HEK293 (cell line): Measurements from ENCODE around the gene FHIT.

Experiments
- BCL11A ChIP-seq: fragments of 450-650 bp; formaldehyde crosslinking; IDR thresholded peaks from 2 replicates; pipeline ENCODE4 v1.5.1; 2016; ENCODE audit warnings: low read depth, missing biosample characterization, missing genetic modification characterization
- OVOL3 ChIP-seq: fragments of 450-650 bp; formaldehyde crosslinking; IDR thresholded peaks from 2 replicates; pipeline ENCODE4 v1.5.1; 2016; ENCODE audit warnings: missing biosample characterization, missing genetic modification characterization
- ZFP41 ChIP-seq: fragments of 450-650 bp; formaldehyde crosslinking; IDR thresholded peaks from 2 replicates; pipeline ENCODE4 v1.5.1; 2016; ENCODE audit warnings: missing biosample characterization, missing genetic modification characterization, borderline replicate concordance
- ZNF670 ChIP-seq: fragments of 450-650 bp; formaldehyde crosslinking; IDR thresholded peaks from 2 replicates; pipeline ENCODE4 v1.5.1; 2016; ENCODE audit warnings: missing biosample characterization, missing genetic modification characterization, low read depth
- TF ChIP-seq, protein P1 (sequence below): fragments of 450-650 bp; formaldehyde crosslinking; IDR thresholded peaks from 2 replicates; pipeline ENCODE4 v1.5.1; 2016; ENCODE audit warnings: missing biosample characterization, missing genetic modification characterization

DNA sequence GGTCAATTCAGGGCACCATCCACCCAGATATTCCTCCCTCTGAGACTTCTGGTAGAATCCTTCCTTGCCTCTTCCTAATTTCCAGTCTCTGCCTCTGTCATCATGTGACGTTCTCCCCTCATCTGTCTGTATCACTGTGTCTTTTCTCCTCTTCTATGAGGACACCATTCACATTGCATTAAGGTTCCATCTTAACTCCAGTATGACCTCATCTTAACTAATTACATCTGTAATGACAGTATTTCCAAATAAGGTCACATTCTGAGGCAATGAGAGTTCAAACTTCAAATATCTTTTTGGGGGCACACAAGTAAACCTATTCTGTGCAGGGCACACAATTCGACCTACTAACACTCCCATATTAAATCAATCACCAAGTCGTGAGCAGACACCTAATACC lies 169.7 kb downstream of the FHIT start:
- TF ChIP-seq OVOL3 (tag by site-specific recombination) (no peak), ZFP41 (tag by site-specific recombination) (no peak), ZNF670 (tag by site-specific recombination) (no peak), BCL11A (no peak)
- TF ChIP-seq, protein P1, sequence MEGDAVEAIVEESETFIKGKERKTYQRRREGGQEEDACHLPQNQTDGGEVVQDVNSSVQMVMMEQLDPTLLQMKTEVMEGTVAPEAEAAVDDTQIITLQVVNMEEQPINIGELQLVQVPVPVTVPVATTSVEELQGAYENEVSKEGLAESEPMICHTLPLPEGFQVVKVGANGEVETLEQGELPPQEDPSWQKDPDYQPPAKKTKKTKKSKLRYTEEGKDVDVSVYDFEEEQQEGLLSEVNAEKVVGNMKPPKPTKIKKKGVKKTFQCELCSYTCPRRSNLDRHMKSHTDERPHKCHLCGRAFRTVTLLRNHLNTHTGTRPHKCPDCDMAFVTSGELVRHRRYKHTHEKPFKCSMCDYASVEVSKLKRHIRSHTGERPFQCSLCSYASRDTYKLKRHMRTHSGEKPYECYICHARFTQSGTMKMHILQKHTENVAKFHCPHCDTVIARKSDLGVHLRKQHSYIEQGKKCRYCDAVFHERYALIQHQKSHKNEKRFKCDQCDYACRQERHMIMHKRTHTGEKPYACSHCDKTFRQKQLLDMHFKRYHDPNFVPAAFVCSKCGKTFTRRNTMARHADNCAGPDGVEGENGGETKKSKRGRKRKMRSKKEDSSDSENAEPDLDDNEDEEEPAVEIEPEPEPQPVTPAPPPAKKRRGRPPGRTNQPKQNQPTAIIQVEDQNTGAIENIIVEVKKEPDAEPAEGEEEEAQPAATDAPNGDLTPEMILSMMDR (tag by site-specific recombination): no peak
